GM18951 (cell line): Measurements from ENCODE around the gene TMEM190.

Source experiments
- POLR2A ChIP-seq: IDR thresholded peaks from 4 replicates; pipeline ENCODE4 v1.6.1; 2011; ENCODE audit warnings: mild to moderate bottlenecking; ENCODE audit not compliant: insufficient read length, insufficient read depth; ENCODE audit errors: extremely low read depth
- in situ Hi-C: fragments of 300-500 bp; cut with MboI; formaldehyde crosslinking; loops from one replicate; pipeline ENCODE4 v1.12.0; 2022; ENCODE audit warnings: low sequenced_read_pairs, mixed read lengths, inconsistent platforms; ENCODE audit not compliant: unreplicated experiment

Gene TMEM190

DNA sequence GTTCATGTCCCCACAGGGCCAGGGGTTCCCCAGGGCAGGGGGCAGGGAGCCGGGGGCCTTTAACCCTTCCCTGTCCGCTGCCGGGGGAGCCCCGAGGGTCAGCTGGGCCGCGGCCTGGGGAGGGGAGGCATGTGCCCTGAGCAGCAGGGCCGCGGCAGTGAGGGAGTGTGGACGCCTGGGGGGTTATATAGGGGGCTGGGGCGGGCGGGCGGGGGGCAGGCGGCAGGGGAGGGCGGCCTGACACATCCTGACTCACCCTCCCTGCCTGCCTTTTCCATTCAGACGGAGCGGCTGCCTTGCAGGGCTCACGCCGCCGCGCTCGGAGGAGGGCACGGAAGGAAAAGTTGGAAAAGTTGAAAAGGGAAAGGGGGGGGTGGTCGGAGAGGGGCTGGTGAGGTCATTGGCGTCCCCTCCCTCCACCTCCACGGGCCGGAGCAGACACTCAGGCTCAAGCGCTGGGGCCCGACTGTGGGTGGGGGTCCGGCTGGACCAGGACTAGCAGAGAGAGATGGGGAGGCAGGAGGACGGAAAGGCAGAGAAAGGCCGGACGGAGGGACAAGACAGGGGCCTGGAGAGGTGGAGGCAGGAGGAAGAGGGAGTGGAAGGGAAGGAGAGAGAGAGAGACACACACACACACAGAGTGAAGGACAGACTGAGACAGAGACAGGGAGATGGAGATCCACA is 6.2 kb upstream of the TMEM190 start, which contains the start of gene IL11:
TSS of gene IL11 (minus strand) at position 159 of the 684 bp plus-strand sequence. CDS start at position 6, 153 bp downstream.
- no peak for TF ChIP-seq POLR2A
- in situ Hi-C loops = no loop called here

DNA sequence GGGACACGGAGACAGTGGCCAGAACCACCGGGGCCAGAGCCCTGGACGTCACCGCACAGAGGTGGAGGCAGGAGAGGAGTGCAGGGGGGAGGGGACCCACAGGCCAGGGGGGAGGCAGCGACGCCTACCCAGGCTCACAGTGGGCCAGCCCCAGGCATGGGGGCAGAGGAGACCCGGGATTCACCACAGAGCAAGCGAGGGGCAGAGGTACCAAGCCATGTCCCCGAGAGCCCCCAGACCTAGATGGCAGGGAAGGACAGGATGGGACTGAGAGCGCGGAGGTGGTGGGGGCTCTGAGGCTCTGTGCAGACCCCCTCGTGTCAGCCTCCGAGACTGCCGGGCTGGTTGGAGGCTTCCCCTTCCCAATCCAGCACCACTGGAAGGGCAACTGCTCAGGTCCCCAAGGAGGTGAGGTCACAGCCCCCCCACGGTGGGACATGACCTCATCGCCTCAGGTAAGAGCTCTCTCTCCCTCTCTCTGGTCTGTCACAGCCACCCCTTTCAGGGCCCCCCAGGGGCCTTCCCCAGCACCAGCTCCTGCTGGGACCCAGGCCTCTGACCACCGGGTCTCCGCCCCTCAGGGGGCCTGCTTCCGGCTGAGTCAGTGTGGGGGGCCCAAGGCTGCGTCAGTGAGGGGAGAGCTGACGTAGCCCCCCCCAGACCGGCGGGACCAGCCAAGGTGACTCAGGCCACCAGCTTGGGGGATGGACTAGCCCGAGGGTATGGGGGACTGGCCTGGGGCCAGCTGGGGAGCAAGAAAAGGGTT is 4.1 kb upstream of the TMEM190 start:
- TF ChIP-seq POLR2A = no peak
- in situ Hi-C loops = no loop called here

DNA sequence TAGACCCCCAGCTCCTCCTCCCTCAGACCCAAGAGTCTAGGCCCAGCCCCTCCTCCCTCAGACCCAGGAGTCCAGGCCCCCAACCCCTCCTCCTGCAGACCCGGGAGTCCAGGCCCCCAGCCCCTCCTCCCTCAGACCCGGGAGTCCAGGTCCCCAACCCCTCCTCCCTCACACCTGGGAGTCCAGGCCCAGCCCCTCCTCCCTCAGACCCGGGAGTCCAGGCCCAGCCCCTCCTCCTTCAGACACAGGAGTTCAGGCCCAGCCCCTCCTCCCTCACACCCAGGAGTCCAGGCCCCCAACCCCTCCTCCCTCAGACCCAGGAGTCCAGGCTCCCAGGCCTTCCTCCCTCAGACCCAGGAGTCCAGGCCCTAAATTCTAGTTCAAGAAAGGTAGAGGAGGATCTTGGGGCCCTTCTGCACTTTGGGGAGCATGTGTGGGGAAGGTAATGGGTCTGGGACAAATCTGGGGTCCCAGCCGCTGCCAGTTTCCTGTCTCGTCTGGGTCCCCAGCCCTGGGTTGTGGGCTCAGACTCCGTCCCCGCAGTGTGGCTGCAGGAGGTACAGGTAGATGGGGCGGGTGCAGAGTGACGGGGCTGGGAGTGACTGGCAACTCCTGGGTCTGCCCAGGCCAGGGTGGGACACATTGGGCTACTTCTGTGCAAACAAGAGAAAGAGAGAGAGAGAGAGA is 3.2 kb upstream of the TMEM190 start:
- TF ChIP-seq POLR2A = no peak
- in situ Hi-C loops = no loop called here

DNA sequence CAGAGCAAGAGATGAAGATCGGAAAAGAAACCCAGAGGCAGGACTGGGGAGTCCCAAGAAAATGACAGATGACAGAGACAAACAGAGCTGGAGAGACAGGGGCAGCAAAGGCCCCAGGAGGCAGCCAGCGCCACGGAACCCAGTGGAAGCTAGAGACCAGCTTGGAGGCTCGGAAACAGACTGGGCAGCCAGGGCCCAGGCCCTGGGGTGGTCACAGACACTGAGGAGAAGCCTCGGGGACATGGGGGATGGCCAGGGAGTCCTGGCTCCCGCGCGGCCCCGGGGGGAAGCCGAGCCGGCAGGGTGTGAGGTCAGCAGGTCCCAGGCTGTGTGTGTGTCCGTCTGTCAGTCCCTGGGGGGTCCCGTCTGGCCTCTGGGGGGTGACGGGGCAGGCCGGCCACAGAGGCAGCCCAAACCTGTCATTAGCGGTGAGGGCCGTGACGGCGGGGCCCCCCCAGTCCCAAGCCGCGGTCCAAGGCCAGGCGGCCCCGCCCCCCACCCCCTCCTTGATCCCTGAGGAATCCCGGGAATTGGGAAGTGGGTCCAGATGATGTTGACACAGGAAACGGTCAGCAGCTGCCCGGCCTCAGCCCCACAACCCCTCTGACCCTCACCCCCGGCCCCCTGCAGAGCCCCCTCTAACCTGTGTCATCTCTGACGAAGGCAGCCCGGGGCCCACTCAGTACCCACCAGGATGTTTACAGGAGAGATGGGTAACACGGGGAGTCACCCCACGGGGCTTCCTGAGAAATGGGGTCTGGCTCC is 2.5 kb upstream of the TMEM190 start:
- no peak for TF ChIP-seq POLR2A
- in situ Hi-C loops = no loop called here

DNA sequence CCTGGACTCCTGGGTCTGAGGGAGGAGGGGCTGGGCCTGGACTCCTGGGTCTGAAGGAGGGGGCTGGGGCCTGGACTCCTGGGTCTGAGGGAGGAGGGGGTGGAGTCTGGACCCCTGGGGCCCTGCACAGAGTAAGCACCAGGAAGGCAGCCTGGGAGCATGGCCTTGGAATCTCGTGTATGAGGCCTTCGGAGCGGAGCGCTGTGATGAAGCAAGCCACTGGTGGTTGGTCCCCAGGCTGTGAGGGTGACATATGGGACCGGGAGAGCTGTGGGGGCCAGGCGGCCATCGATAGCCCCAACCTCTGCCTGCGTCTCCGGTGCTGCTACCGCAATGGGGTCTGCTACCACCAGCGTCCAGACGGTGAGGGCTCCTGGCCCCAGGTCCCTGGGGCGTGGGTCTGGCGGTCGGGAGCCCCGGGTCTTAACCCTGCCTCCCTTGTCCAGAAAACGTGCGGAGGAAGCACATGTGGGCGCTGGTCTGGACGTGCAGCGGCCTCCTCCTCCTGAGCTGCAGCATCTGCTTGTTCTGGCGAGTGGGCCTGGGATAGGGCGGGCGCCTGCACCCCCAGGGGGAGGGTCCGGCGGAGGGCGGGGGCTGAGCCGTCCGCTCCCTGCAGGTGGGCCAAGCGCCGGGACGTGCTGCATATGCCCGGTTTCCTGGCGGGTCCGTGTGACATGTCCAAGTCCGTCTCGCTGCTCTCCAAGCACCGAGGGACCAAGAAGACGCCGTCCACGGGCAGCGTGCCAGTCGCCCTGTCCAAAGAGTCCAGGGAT is 918 bp downstream of the TMEM190 start:
- in situ Hi-C loops = no loop called here
- no peak for TF ChIP-seq POLR2A

DNA sequence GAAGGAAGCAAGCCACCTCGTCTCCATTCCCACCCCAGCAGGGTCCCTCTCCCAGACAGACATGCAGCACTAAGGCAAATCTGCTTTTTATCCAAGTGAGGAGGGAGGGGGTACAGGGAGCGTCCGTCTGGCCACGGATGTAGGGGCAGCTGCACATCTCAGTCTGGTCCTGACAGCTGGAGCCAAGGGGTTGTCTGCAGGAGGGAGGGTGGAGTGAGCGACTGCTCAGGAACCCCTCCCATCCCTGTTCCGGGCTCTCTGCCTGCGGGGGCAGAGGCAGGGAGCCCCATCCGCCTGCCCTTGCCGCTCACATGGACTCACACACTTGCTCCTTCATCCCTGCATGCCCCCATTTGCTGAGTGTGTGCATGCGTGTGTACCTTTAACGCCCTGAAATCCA is 2.5 kb downstream of the TMEM190 start:
- in situ Hi-C loops = no loop called here
- TF ChIP-seq POLR2A = no peak

DNA sequence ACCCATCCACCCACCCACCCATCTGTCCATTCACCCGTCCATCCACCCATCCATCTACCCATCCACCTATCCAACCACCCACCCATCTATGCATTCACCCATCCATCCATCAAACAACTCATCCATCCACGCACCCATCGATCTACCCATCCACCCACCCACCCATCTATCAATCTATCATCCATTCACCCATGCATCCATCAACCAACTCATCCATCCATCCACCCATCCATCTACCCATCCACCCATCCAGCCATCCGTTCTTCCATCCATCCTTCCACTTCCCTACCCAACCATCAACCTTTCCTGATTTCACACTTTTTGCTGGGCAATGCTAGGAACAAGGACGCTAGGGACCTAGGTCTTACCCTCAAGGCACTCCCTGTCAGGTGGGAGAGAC is 5.4 kb downstream of the TMEM190 start:
- in situ Hi-C loops = no loop called here
- TF ChIP-seq POLR2A = no peak

DNA sequence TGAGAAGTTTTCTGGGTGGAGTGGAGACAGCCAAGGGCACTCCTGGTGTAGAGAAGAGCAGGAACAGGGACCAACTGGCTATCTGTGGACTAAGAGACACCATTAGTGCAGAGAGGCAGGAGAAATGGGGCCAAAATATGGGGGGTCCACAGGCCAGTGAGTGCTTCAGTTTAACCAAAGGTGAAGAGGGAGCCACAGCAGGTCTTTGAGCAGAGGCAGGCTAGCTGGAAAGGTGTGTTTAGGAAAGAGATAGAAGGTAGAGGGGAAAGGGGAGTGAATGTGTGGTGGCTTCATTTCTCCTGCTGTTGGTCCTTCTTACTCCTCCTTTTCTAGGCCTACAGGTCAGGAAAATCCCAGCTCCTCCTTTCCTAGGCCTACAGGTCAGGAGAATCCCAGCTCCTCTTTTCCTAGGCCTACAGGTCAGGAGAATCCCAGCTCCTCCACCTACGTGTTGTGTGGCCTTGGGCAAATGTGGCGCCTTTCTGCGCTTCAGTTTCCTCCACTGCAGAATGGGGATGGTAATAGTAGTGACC is 6.0 kb downstream of the TMEM190 start:
- in situ Hi-C loops = no loop called here
- TF ChIP-seq POLR2A = no peak

DNA sequence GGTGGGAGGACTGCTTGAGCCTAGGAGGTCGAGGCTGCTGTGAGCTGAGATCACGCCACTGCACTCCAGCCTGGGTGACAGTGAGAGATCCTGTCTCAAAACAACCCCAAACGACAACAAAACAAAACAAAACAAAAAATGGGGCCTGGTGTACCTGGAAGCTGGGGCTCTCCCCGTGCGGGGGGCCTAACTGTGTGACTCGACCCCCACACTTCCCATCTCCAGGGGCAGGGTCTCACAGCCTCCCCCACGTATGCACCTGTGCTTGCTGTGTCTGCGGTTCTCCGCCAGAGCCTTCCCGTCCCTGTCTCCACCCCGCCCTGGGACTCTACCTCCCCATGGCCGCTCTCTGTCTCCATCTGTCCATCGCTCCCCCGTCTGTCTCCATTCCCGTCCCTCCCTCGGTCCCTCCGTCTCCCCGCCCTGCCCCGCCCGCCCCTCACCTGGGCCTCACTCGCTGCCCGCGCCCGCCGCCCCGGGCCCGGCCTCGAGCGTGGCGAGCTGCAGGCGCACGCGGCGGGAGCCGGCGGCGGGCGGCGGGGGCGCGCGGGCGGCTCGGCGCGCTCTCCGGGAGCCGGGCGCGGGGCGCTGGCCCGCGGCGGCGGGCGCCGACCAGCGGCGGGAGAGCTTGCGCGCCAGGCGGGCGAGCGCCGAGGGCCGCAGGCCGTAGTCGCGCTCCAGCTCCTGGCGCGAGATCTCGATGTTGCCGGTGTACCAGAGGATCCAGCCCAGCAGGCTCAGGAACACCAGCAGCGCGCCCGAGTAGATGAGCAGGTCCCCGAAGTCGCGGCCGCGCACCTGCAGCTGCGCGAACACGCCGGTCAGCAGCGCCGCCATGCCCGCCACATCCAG is 6.9 kb downstream of the TMEM190 start:
- no peak for TF ChIP-seq POLR2A
- in situ Hi-C loops = no loop called here

DNA sequence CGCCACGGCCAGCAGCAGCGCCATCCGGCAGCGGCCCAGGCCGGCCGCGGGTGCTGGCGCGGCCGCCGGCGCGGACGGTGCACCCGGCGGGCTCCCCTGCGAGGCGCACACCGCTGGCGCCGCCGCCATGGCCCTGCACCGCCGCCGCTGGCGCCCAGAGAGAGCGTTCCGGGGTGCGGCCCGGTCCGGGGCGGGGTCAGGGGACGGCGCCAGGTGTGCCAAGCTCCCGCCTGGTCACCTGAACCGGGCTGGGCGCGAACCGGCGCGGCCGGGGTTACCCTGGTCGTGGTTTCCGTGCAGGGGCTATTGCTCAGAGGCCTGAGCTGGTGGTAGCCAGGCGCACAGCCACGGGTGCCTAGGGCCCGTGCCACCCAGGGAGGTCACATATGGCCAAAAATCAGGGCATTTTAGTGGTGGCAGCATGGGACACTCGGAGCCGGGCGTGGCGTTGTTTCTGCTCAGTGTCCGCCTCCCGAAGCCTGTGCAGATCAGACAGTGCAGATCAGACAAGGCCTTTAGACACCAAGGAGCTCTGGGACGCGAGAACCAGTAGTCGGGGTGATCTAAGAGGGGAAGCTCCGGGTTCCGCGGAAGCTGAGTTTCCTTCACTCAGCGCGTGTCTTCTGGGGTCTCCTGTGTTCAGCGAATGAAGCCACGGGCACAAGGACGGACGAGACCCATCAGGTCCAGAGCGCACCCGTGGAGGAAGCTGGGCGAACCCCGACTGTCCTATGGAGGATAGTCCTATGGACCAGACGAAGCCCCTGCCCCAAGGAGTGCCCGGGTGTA is 7.7 kb downstream of the TMEM190 start, which contains the start of gene TMEM238:
TSS of gene TMEM238 (minus strand) at position 162 of the 789 bp plus-strand sequence. CDS start at position 129, 33 bp downstream.
- in situ Hi-C loops = no loop called here
- TF ChIP-seq POLR2A = peak; percentile 49
